Raji (cell line): ENCODE results near the gene FGFR3.

ENCODE experiments used
- POLR2A ChIP-seq: IDR thresholded peaks from 2 replicates; pipeline ENCODE4 v1.6.1; 2011; ENCODE audit warnings: low read depth, low read length, control low read depth; ENCODE audit not compliant: insufficient read depth

The FGFR3 gene

DNA sequence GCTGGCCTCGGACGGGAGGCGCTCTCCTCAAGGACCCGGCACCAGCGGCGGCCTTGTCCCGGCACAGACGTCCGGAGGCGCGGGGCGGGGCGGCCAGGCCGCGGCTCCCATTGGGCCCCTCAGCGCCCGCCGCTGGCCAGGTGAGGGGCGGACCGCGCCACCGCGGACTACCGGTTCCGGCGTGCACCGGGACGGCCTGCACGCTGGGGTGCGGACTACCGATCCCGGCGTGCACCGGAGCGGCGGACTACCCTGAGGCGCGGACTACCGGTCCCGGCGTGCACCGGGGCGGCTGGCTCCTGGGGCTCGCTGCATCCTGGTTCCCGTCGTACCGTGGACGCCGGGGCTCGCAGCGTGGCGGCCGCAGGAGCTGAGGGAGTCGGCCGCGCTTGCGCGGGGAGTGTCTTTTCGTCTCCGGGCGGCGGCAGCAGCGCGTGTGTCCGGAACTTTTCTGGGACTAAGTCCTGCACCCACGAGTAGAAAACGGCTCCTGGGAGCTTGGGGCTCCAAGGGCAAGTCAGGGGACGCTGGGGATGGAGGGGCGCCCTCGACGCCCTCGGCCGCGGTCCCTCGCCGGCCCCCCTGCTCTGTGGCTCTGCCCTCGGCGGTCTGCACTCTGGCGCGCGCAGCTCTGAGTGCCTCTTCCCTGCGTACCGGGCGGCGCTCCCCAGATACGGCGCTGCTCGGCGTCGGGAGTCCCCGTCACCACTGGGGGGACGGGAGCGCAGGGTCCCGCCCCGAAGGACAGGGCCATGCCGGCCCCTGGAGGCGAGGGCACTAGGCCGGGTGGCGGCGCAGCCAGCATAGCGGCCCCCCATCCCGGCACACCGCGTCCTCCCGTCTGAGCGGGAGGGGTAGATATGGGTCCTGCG is 63.2 kb downstream of the FGFR3 start, which contains the start of gene LETM1:
TSS of gene LETM1 (minus strand) at position 86 of the 872 bp plus-strand sequence. CDS start 206 bp downstream, outside the sequence.
- peak; percentile 91 for TF ChIP-seq POLR2A

DNA sequence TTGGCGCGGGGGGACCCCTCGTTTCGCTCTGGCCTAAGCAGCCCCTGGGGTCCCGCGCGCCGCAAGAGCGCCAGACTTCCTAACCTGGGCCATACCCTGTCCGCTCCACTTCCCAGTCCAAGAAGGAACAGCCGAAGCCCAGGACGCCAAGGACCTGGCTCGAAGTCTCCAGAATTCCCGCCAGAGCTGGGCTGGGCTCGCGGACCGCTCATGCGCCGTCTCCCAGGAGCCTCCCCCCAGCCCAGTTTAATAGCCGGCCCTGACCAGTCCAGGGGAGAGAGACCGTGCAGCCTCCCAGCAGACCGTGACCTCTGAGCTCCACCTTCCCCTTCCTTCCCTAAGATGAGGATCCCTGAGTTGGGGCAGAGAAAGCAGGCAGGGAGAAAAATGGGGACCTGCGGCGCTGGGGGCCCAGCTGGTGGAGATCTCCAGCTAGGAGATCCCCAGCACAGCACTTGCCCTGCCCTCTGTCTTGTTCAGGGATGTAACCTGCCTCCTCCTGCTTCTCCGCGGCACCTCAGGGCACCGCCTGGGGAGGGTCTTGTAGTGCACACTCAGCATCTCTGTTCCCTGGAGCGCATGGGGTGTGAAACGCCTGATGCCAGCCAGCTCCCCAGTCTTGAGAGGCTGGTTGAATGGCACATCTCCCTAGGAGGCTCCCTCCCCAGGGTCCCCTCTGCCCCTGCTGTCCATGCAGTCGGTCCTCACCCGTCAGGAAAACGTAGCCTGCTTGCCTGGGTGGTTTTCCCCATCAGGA is 64.0 kb downstream of the FGFR3 start:
- TF ChIP-seq POLR2A, result no peak

DNA sequence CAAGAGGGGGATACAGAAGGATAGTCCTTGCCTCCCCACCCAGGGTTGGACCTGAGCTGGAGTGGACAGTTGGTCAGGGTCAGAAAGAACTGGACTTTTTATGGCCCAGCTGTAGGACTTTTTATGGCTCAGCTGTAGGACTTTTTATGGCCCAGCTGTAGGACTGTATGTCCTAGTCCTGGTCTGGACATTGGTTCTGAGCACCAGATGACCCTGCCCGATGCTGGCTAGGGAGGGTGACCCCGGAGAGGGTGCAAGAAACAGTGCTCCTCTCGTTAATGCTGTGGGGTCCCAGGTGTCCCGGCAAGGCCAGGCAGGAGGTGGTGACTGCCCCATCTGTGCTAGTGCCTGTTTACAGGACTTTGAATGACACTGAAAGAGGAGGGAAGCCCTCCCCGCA is 64.8 kb downstream of the FGFR3 start:
- TF ChIP-seq POLR2A, result peak; percentile 22; the same call in 1 of the 2 replicates
